Trophoblast cell (in vitro differentiated cells and primary cell): ENCODE measurements around the gene SCRT2.

ENCODE experiments used
- DNase-seq, 2 donors: peaks; one replicate each; pipeline ENCODE4 v3.0.0-alpha.2; 2016
- H2AFZ ChIP-seq: 2 replicates; pipeline ENCODE4 v1.6.1; 2013; ENCODE audit warnings: low read length, moderate library complexity, mild to moderate bottlenecking; ENCODE audit not compliant: insufficient read depth, poor library complexity
- H2AK5ac ChIP-seq: 2 replicates; pipeline ENCODE4 v1.6.1; 2013; ENCODE audit warnings: mild to moderate bottlenecking, low read length
- H2BK120ac ChIP-seq: 2 replicates; pipeline ENCODE4 v1.6.1; 2013; ENCODE audit warnings: low read length, mild to moderate bottlenecking, moderate library complexity; ENCODE audit not compliant: insufficient read depth, poor library complexity
- H2BK12ac ChIP-seq: 2 replicates; pipeline ENCODE4 v1.6.1; 2013; ENCODE audit warnings: mild to moderate bottlenecking, low read length, moderate library complexity
- H2BK5ac ChIP-seq: 2 replicates; pipeline ENCODE4 v1.6.1; 2013; ENCODE audit warnings: low read length, low read depth, moderate library complexity, mild to moderate bottlenecking; ENCODE audit not compliant: poor library complexity
- H3K14ac ChIP-seq: 2 replicates; pipeline ENCODE4 v1.6.1; 2013; ENCODE audit warnings: mild to moderate bottlenecking, low read length
- H3K18ac ChIP-seq: 2 replicates; pipeline ENCODE4 v1.6.1; 2013; ENCODE audit warnings: mild to moderate bottlenecking, low read length
- H3K23ac ChIP-seq: 2 replicates; pipeline ENCODE4 v1.6.1; 2013; ENCODE audit warnings: low read length
- H3K27ac ChIP-seq: 2 replicates; pipeline ENCODE4 v1.5.1; 2013; ENCODE audit warnings: low read depth, mild to moderate bottlenecking, inconsistent platforms, low read length, moderate library complexity
- H3K27me3 ChIP-seq: 2 replicates; pipeline ENCODE4 v1.6.1; 2013; ENCODE audit warnings: inconsistent platforms, mild to moderate bottlenecking, low read length, moderate library complexity; ENCODE audit not compliant: insufficient read depth
- H3K36me3 ChIP-seq, 2 experiments: 1 replicate in 1 of 2; 2 replicates in 1 of 2; pipeline ENCODE4 v1.6.1; 2013; ENCODE audit warnings: low read length in 2 of 2, mild to moderate bottlenecking in 2 of 2, moderate library complexity in 1 of 2; ENCODE audit not compliant: insufficient read depth in 2 of 2, control insufficient read depth in 1 of 2
- H3K4ac ChIP-seq: 2 replicates; pipeline ENCODE4 v1.6.1; 2013; ENCODE audit warnings: low read depth, mild to moderate bottlenecking, low read length, moderate library complexity
- H3K4me1 ChIP-seq, 2 experiments: 1 replicate in 1 of 2; 2 replicates in 1 of 2; pipeline ENCODE4 v1.6.1; 2013; ENCODE audit warnings: low read length in 2 of 2, mild to moderate bottlenecking in 2 of 2, moderate library complexity in 1 of 2; ENCODE audit not compliant: insufficient read depth in 2 of 2, control insufficient read depth in 1 of 2
- H3K4me2 ChIP-seq: 2 replicates; pipeline ENCODE4 v1.6.1; 2013; ENCODE audit warnings: inconsistent platforms, mild to moderate bottlenecking, low read length, moderate library complexity
- H3K4me3 ChIP-seq: 2 replicates; pipeline ENCODE4 v1.5.1; 2013; ENCODE audit warnings: mild to moderate bottlenecking, low read depth, low read length, inconsistent platforms
- H3K79me1 ChIP-seq: one replicate; pipeline ENCODE4 v1.6.1; 2013; ENCODE audit warnings: low read length
- H3K79me2 ChIP-seq: 2 replicates; pipeline ENCODE4 v1.6.1; 2013; ENCODE audit warnings: low read length, mild to moderate bottlenecking; ENCODE audit not compliant: control insufficient read depth, insufficient read depth, poor library complexity
- H3K9ac ChIP-seq: 2 replicates; pipeline ENCODE4 v1.6.1; 2013; ENCODE audit warnings: mild to moderate bottlenecking, low read length
- H3K9me3 ChIP-seq: 2 replicates; pipeline ENCODE4 v1.6.1; 2013; ENCODE audit warnings: low read depth, mild to moderate bottlenecking, control low read depth, inconsistent platforms, low read length; ENCODE audit not compliant: insufficient read depth
- H4K12ac ChIP-seq: 2 replicates; pipeline ENCODE4 v1.6.1; 2013; ENCODE audit warnings: low read depth, mild to moderate bottlenecking, low read length, moderate library complexity
- H4K8ac ChIP-seq: 2 replicates; pipeline ENCODE4 v1.6.1; 2013; ENCODE audit warnings: low read depth, mild to moderate bottlenecking, low read length, moderate library complexity
- H4K91ac ChIP-seq: one replicate; pipeline ENCODE4 v1.6.1; 2013; ENCODE audit warnings: low read depth, mild to moderate bottlenecking, low read length, moderate library complexity
- WGBS: extraction: QIAGEN DNeasy Blood & Tissue Kit; methylation state at CpG from one replicate; pipeline ENCODE4 v1.1.7; 2013; ENCODE audit warnings: missing lambda C conversion rate; ENCODE audit not compliant: insufficient read length, insufficient coverage; ENCODE audit errors: extremely low coverage; 5-methylcytosine and 5-hydroxymethylcytosine counted together

Gene SCRT2

DNA sequence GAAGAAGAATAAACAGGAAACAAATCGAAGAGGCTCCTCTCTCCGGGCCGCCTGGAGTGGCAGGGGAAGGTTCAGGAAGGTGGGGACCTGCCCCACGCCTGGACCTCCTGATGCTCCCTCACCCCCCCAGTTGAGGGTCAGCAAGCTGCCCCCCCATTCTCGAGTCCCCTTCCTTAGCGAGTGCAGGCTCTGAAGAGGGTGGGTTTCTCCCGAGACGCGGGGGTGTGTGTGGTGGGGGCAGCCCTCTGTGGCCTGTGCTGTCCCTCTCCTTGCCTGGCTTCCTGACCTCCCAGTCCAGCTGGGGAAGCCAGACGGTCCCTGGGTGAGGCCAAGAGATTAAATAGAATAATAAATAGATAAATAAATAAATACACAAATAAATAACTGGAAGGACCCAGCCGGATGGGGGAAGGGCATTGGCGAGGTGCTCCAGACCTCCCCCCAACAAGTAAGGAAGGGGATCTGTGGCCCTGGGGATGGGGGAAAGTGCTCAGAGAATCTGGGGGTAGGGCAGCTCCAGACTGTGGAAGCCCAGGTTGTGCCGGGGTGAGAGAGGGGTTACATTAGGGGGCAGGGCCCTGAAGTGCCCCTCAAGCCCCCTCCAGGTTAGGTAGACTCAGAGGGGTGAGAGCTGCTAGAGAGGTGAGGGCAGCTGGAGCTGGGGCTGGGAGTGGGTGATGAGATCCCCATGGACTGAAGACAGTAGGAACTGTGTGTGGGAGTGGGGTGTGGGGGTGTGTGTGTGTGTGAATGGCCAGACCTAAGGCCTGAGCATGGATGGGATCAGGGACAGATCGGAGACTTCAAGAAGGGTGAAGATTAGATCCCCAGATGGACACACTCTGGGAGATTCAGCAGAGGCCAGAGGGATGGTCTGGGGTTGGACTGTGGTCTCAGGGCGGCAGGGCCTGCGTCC is 13.1 kb downstream of the SCRT2 start:
- no peak overlapping the region for H2BK120ac ChIP-seq
- H2AK5ac ChIP-seq = no peak overlapping the region

DNA sequence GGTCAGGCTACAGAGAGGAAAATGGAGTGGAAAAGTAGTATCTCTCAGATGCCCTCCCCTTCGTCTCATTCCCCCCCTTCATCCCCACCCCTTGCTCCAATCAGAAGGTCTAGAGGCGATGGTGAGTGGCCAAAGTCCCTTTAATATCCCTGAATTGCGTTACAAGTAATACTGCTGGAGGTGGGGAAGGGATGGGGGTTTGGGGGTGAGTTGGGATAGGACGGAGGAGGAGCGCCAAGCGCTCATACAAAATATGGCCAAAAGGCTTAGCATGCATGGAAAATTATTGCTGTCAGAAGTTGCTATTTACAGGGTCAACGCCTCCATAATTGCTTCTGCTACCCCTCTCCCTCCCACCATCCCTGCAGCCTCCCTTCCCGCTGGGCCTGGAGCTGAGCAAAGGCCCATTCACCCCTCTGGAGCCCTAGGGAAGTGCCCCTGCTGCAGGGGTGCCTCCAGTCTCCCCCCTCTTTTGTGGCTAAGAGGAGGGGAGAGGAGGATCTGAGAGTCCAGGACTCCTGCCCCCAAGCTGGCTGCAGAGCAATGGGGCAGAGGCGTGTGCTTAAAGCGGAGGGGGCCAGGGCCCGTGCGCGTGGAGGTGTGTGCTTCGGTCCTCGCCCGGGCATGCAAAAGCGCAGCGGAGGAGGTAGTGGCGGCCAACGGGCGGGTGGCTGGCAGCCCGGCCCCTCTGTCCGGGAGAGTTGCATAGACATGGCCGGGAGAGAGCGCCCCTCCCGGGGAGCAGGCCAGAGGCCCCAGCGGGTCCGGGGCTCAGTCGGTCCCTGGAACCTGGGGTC is 13.9 kb downstream of the SCRT2 start:
- H3K9me3 ChIP-seq = peaks cover 9% of the 10 kb centered on the region
- no peak overlapping the region for H3K27ac ChIP-seq
- no peak overlapping the region for H3K18ac ChIP-seq
- no peaks in the 10 kb centered on the region for H3K36me3 ChIP-seq
- H4K91ac ChIP-seq = peak overlapping the region; percentile 48
- no peak for DNase-seq
- H3K4me3 ChIP-seq = no peak overlapping the region
- H4K12ac ChIP-seq = no peak overlapping the region
- no peak overlapping the region for H3K4ac ChIP-seq
- no peak overlapping the region for H2AFZ ChIP-seq
- H2BK5ac ChIP-seq = no peak overlapping the region
- no peak overlapping the region for H3K4me2 ChIP-seq
- no peaks in the 10 kb centered on the region for H3K79me1 ChIP-seq
- no peak overlapping the region for H3K23ac ChIP-seq
- peaks cover 3% of the 10 kb centered on the region for H3K27me3 ChIP-seq
- no peak overlapping the region for H3K14ac ChIP-seq
- no peak overlapping the region for H2BK12ac ChIP-seq
- no peak overlapping the region for H4K8ac ChIP-seq
- peaks cover 8 to 14% of the 10 kb centered on the region in 2 experiments for H3K4me1 ChIP-seq
- H2BK120ac ChIP-seq = peak overlapping the region; percentile 10
- H3K9ac ChIP-seq = no peak overlapping the region
- H2AK5ac ChIP-seq = no peak overlapping the region
- no CpG with 5 or more reads among the region's 29 CpGs for WGBS
- no peaks in the 10 kb centered on the region for H3K79me2 ChIP-seq

More for the DNA sequence above, 13.1 kb downstream of the SCRT2 start:
- no peaks in the 10 kb centered on the region for H3K79me1 ChIP-seq
- no peak overlapping the region for H3K18ac ChIP-seq
- H3K4me3 ChIP-seq = no peak overlapping the region
- H3K4ac ChIP-seq = no peak overlapping the region
- H3K27me3 ChIP-seq = peaks cover 3% of the 10 kb centered on the region
- no peak overlapping the region for H3K27ac ChIP-seq
- H4K12ac ChIP-seq = no peak overlapping the region
- no CpG with 5 or more reads among the region's 16 CpGs for WGBS
- no peak overlapping the region for H3K23ac ChIP-seq
- H3K9me3 ChIP-seq = peaks cover 9% of the 10 kb centered on the region
- no peaks in the 10 kb centered on the region for H3K36me3 ChIP-seq
- H3K4me1 ChIP-seq = peaks cover 8 to 14% of the 10 kb centered on the region in 2 experiments
- H3K14ac ChIP-seq = no peak overlapping the region
- no peak overlapping the region for H2AFZ ChIP-seq
- no peak overlapping the region for H3K4me2 ChIP-seq
- H3K9ac ChIP-seq = no peak overlapping the region
- no peak overlapping the region for H4K91ac ChIP-seq
- H2BK5ac ChIP-seq = no peak overlapping the region
- no peak overlapping the region for H2BK12ac ChIP-seq
- no peak for DNase-seq
- H3K79me2 ChIP-seq = no peaks in the 10 kb centered on the region
- H4K8ac ChIP-seq = no peak overlapping the region

DNA sequence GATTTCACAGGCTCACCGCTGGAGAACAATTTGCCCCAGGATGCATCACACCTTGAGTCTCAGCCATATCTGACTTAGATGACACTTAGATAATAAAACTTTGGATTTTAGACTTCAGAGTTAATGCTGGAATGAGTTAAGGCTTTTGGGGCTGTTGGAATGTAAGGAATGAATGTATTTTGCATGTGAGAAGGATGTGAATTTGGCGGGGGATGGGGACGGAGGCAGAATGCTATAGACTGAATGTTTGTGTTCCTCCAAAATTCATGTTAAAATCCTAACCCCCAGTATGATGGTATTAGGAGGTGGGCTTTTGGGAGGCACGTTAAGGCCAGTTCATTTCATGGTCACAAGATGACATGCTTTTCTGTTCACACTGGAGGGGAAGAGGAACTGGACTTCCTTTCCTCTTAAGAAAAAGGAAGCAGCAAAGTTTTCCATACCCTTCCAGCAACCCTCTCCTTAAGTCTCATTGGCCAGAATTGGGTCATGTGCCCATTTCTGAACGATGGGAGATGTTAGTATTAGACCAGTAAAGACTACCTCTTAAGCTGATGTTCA is 16.8 kb downstream of the SCRT2 start:
- H3K4ac ChIP-seq = no peak overlapping the region
- no peak overlapping the region for H3K27ac ChIP-seq
- no peak overlapping the region for H4K91ac ChIP-seq
- H3K36me3 ChIP-seq = no peaks in the 10 kb centered on the region
- H3K23ac ChIP-seq = no peak overlapping the region
- H3K9ac ChIP-seq = no peak overlapping the region
- no peak overlapping the region for H2BK12ac ChIP-seq
- no CpG with 5 or more reads among the region's 5 CpGs for WGBS
- peaks cover 2% of the 10 kb centered on the region for H3K27me3 ChIP-seq
- no peak for DNase-seq
- H3K79me2 ChIP-seq = peaks cover under 1% of the 10 kb centered on the region
- no peak overlapping the region for H3K18ac ChIP-seq
- peaks cover 11 to 16% of the 10 kb centered on the region in 2 experiments for H3K4me1 ChIP-seq
- no peak overlapping the region for H3K4me3 ChIP-seq
- peaks cover under 1% of the 10 kb centered on the region for H3K79me1 ChIP-seq
- H3K14ac ChIP-seq = no peak overlapping the region
- no peak overlapping the region for H2AFZ ChIP-seq
- no peak overlapping the region for H3K4me2 ChIP-seq
- H4K12ac ChIP-seq = no peak overlapping the region
- H2BK120ac ChIP-seq = no peak overlapping the region
- no peak overlapping the region for H2AK5ac ChIP-seq
- peaks cover 5% of the 10 kb centered on the region for H3K9me3 ChIP-seq
- no peak overlapping the region for H4K8ac ChIP-seq
- H2BK5ac ChIP-seq = no peak overlapping the region

DNA sequence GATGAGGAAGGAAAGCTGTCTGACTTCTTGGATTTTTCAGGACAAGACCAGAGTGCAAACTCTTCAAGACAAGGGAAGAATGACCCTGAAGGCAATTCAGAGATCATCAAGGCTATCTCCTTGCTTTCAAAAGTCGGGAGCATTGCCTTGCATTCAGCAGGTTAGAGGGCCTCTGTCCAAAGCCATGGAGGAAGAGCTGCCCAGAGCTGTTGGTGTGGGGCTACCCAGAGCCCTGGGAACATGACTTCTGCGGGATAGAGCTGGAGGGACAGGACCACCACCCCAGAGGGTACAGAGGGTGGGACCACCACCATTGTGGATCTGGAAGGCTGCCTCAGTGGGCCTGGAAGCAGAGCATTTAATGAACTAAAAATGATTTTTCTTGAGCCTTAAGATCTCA is 17.4 kb downstream of the SCRT2 start:
- Histone ChIP-seq H2BK12ac (no peak overlapping the region), H2AK5ac (no peak overlapping the region), H3K36me3 (no peaks in the 10 kb centered on the region), H2BK120ac (no peak overlapping the region), H3K27ac (no peak overlapping the region), H3K4ac (no peak overlapping the region), H4K8ac (no peak overlapping the region), H3K27me3 (no peaks in the 10 kb centered on the region), H3K23ac (no peak overlapping the region), H4K12ac (no peak overlapping the region), H3K4me3 (no peak overlapping the region), H2BK5ac (no peak overlapping the region), H3K4me1 (peaks cover 15 to 20% of the 10 kb centered on the region in 2 experiments), H2AFZ (no peak overlapping the region), H3K14ac (no peak overlapping the region), H4K91ac (no peak overlapping the region), H3K79me2 (peaks cover 1% of the 10 kb centered on the region), H3K9me3 (peaks cover 4% of the 10 kb centered on the region), H3K9ac (no peak overlapping the region), H3K18ac (no peak overlapping the region), H3K4me2 (no peak overlapping the region), H3K79me1 (peaks cover 6% of the 10 kb centered on the region)
- DNase-seq = no peak
- WGBS = no CpG with 5 or more reads among the region's 2 CpGs
